HG03521 (cell line): ENCODE data around the gene ADGRF5.

Experiments
- ATAC-seq: cut with Tn5 transposase; IDR thresholded peaks from one replicate; pipeline ENCODE4 v1.9.1; 2021; ENCODE audit warnings: mild to moderate bottlenecking, moderate library complexity; ENCODE audit not compliant: unreplicated experiment

Gene ADGRF5, protein sequence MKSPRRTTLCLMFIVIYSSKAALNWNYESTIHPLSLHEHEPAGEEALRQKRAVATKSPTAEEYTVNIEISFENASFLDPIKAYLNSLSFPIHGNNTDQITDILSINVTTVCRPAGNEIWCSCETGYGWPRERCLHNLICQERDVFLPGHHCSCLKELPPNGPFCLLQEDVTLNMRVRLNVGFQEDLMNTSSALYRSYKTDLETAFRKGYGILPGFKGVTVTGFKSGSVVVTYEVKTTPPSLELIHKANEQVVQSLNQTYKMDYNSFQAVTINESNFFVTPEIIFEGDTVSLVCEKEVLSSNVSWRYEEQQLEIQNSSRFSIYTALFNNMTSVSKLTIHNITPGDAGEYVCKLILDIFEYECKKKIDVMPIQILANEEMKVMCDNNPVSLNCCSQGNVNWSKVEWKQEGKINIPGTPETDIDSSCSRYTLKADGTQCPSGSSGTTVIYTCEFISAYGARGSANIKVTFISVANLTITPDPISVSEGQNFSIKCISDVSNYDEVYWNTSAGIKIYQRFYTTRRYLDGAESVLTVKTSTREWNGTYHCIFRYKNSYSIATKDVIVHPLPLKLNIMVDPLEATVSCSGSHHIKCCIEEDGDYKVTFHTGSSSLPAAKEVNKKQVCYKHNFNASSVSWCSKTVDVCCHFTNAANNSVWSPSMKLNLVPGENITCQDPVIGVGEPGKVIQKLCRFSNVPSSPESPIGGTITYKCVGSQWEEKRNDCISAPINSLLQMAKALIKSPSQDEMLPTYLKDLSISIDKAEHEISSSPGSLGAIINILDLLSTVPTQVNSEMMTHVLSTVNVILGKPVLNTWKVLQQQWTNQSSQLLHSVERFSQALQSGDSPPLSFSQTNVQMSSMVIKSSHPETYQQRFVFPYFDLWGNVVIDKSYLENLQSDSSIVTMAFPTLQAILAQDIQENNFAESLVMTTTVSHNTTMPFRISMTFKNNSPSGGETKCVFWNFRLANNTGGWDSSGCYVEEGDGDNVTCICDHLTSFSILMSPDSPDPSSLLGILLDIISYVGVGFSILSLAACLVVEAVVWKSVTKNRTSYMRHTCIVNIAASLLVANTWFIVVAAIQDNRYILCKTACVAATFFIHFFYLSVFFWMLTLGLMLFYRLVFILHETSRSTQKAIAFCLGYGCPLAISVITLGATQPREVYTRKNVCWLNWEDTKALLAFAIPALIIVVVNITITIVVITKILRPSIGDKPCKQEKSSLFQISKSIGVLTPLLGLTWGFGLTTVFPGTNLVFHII (N-terminal part only)

GRCh38 chr6:46921731-46922130 lies at the start of gene ADGRF5:
TSS of gene ADGRF5 (minus strand) at chr6:46921938. CDS start at chr6:46906762, 15,176 bp downstream.
- no peak for ATAC-seq

GRCh38 chr6:46969206-46969605 lies 47.5 kb upstream of the ADGRF5 start:
- ATAC-seq: no peak

GRCh38 chr6:46967826-46968349 lies 46.1 kb upstream of the ADGRF5 start:
- ATAC-seq: no peak

GRCh38 chr6:46964716-46965519 lies 43.2 kb upstream of the ADGRF5 start:
- ATAC-seq: no peak

- ATAC-seq: no peak
These were observed 41.9 kb upstream of the ADGRF5 start for GRCh38 chr6:46963626-46964025.

DNA sequence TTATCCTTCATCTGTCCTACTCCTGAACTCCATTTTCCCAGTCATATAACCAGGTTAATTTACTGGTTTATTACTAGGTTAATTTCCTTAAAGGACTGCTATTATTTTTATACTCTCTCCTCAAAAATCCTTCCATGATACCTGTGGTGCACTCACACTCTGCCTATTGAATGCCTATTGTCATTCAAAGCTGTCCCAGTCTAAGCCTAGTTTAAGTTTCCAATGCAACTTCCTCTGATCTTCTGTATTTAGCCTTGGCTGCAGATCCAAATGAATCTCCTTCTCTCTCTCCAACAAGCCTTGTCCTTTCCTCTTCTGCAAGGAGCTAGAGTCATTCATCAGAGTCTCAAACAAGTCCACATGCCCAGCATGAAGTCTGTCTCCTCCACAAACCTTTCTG lies 41.3 kb upstream of the ADGRF5 start:
- ATAC-seq: no peak

- ATAC-seq: no peak
These were observed 40.0 kb upstream of the ADGRF5 start for GRCh38 chr6:46961711-46962110.

DNA sequence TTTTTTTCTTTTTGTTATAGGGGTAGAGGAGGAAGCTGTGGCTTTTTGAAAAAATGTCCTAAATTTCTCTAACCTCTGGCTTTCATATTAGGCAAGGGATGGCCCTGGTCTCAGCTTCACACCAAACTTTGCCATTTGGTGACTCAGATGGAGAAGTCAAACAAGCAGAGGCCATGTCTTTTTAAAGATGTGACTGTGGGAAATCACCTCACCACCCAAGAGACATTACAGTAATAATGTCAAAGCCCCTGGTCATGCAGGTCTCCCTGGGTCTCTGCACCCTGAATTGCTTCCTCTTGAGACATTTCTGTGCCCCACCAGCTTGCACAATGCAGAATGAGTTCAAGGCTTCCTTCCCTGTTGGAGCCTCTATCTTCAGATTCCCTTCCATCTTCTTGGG lies 39.5 kb upstream of the ADGRF5 start:
- ATAC-seq: no peak

DNA sequence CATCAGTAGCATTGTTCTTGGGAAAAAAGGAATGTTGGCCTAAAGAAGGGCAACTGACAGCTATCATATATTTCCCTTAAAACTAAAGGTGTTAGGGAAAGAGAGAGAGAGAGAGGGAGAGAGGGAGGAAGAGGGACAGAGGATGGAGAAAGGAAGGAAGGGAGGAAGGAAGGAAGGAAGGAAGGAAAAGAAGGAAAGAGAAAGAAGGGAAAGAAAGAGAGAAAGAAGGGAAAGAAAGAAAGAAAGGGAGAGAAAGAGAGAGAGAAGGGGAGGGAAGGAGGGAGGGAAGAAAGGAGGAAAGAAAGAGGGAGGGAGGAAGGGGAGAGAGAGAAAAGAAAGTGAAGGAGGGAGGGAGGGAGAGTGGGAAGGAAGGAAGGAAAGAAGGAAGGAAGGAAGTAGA lies 37.7 kb upstream of the ADGRF5 start:
- no peak for ATAC-seq

GRCh38 chr6:46956409-46956808 lies 34.7 kb upstream of the ADGRF5 start:
- ATAC-seq: no peak

DNA sequence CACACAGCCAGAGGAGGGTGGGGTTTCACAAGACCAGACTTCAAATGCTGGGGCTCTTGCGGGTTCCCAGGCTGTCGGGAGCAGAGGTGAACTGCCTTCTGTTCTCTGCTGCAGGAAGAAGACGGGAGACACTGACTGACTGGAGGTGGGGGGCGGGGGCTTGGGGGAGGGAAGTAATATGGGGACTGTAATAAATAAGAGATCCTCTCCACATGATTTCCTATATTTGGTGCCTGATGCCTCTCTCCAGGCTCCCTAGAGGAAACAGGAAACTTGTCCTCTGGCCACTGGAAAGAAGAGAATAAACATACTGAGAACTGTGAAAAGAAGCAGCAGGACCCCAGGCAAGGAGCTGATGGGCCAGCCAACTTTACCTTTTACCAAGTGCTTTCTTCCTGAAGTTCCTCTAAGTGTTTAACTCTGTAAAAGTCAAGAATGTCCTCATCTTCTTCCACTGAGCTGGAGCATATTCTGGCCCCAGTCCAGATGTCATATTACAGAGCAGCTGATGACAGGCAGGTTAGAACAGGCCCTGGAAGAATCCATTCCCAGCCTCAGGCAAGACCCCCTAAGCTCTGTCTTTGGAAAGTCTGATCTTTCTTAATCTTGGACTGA lies 33.2 kb upstream of the ADGRF5 start:
- ATAC-seq: no peak

- no peak for ATAC-seq
These were observed 32.2 kb upstream of the ADGRF5 start for GRCh38 chr6:46953921-46954320.

DNA sequence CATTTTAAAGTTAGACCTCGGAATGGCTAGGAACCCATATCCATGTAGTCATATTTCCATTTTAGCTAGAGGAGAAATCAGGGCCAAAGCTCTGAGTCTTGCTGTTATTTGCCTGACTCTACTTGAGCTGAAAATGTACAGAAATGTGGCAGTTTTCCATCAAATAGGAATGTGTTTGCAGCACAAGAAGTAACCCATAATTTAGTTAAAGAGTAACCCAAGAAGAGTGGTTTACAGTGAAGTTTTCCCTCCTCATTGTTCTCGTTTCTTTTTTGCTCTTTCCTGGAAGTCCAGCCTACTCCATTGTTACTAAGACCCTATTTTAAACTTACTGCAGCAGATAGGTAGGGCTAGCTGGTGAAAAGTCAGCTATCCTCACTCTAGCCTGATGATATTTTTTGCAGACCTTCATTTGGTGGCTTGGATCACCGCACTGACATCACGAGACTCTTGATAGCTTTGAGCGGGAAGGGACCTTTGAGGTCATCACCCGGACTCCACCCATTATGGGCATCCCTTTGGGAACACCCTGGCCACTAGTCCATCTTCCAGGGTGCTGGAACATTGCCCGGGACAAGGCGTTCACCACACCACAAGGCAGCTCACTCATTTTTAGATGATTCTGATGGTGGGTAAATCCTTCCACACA lies 28.0 kb upstream of the ADGRF5 start:
- no peak for ATAC-seq

GRCh38 chr6:46948699-46949098 lies 27.0 kb upstream of the ADGRF5 start:
- ATAC-seq: no peak

DNA sequence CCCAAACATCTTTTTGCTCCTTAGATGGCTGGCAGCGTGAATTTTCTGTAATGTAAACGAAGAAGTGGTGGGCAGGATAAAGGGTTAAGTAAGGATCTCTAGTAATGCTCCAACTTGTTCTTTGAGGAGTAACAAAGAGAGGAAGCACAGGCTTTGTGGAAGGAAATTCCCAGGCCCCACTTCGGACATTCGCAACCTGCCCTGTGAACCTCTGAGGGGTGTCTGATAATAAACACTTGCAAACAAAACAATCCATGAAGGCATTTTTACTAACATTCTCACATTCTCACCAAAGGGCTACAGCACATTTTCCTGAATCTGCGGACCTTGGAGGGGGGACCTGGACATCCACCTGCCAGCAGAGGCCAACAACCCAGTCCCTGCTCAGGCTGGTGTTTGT lies 25.8 kb upstream of the ADGRF5 start:
- ATAC-seq: no peak

- no peak for ATAC-seq
These were observed 18.9 kb upstream of the ADGRF5 start for GRCh38 chr6:46940433-46941226.

- ATAC-seq: no peak
These were observed 15.9 kb upstream of the ADGRF5 start for GRCh38 chr6:46937642-46938041.

DNA sequence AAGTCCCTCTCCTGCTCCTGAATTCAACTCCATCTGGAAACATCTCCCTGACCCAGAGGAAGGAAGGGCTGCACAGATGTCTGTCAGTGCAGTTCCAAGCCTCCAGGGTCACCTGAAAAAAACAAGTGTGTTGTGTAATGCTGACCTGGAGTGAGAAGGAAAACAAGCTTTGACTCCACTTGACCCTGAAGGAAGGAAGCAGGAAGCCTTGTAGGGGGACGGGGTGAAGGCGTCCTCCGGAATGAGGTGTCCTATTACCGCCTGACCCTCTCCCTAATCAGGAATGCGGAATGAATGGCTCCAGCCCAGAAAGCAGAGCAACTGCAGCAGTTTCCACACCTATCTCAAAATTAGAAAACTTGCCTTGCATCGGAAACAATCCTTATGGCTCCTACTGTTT lies 13.9 kb upstream of the ADGRF5 start:
- ATAC-seq: no peak
